ENCODE measurements around the gene TWIST1. TPM values are rescaled to one million over a fixed set of nuclear protein-coding genes. Genes with fewer than 3 reads are reported as not detected.

Gene TWIST1
- total RNA-seq, 1 experiment from 2014 or later = not detected

DNA sequence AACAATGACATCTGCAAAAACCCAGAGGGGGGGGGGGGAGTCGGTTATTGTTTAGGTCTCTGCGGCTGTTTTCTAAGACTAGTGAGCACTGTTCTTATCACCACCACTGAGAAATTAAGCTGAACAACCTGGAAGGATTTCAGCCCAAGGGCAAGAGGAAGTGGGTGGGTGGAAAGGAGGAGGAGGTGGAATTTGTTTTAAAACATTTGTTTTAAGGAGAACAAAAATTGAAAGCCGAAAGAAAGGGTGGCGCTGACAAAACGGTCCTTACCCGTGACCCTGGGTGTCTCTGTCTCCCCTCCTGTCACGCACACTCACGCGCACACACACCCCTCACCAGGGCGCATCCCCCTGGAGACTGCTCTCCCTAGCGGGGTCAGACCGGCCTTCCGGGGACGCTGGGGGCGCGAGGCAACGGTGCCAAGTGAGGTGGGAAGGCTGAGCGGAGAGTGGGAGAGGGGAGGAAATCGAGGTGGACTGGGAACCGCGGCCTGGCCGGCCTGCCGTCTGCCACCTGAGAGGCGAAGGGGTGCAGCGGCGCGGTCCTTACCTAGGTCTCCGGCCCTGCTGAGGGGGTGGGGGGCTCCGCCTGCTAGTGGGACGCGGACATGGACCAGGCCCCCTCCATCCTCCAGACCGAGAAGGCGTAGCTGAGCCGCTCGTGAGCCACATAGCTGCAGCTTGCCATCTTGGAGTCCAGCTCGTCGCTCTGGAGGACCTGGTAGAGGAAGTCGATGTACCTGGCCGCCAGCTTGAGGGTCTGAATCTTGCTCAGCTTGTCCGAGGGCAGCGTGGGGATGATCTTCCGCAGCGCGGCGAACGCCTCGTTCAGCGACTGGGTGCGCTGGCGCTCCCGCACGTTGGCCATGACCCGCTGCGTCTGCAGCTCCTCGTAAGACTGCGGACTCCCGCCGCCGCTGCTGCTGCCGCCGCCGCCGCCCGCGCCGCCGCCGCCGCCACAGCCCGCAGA lies 1.0 kb downstream of the TWIST1 start:
- DNase-seq (ENCODE audit: low read depth) = no peak

DNA sequence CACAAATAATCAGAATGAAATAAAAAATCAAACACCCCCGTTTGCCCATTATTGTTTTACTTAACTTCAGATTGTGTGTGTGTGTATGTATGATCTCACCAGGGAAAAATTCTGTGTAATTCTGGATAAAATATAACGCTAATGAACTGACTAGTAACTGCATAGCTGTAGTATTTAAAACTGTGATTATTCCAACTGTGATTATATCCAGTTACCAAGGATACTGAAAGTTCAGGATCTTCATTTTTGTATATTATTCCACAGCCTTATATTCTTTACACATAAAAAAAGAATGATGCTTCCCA lies 2.9 kb downstream of the TWIST1 start:
- in situ Hi-C loops (cut with HindIII; ENCODE audit: low pct_unique_long_range_greater_than_20kb, low sequenced_read_pairs) = no loop called here

More for the DNA sequence above, 1.0 kb downstream of the TWIST1 start:
- in situ Hi-C loops (cut with HindIII; ENCODE audit: low pct_unique_long_range_greater_than_20kb, low sequenced_read_pairs) = no loop called here

DNA sequence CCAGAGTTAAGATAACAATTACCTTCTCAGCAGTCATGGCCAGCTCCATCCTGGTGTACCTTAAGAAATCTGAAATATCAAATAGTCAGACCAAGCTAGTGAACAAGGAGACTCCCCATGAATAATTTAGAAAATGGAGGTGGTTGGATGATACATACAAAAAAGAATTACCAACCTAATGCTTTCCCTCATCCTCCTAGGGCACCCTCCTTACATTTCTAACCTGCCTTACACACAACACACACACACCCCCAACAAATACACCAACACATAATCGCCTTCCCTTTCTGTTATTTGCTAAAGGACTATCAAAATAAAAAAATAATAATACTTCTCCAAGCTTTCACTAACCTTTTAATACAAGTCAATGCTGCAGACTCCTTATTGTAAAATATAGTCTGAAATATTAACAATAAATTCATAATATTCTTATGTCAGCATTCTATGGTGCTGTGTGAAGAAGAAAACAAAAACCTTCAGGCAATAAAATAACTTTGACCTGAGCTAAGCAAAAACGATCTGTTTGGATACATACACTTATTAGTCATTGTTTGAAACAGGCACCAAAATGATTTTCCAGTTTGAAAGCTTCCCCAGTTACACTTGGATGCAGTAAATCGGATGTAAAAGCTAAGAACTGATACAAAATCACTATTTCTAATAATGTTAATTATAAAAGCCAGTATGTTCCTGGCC lies 3.4 kb downstream of the TWIST1 start:
- DNase-seq (ENCODE audit: low read depth) = no peak
- in situ Hi-C loops (cut with HindIII; ENCODE audit: low pct_unique_long_range_greater_than_20kb, low sequenced_read_pairs) = no loop called here

More for the DNA sequence above, 2.9 kb downstream of the TWIST1 start:
- no peak for DNase-seq (ENCODE audit: low read depth)

DNA sequence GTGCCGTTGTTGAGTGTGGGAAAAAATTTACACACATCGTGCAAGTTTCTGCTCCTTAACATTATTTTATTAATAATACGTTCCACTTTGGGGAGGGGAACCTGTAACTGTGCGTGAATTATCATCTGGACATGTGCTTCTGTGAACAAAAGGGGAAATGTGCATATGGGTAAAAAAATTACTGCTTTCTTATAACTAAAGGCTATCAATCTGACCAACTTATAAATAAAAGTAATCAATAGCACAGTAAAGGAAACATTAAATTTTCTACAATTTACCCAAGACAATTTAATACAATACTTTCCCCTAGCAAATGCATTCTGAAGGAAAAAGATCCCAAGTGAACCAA lies 4.5 kb downstream of the TWIST1 start:
- in situ Hi-C loops (cut with HindIII; ENCODE audit: low pct_unique_long_range_greater_than_20kb, low sequenced_read_pairs) = no loop called here
- no peak for DNase-seq (ENCODE audit: low read depth)

DNA sequence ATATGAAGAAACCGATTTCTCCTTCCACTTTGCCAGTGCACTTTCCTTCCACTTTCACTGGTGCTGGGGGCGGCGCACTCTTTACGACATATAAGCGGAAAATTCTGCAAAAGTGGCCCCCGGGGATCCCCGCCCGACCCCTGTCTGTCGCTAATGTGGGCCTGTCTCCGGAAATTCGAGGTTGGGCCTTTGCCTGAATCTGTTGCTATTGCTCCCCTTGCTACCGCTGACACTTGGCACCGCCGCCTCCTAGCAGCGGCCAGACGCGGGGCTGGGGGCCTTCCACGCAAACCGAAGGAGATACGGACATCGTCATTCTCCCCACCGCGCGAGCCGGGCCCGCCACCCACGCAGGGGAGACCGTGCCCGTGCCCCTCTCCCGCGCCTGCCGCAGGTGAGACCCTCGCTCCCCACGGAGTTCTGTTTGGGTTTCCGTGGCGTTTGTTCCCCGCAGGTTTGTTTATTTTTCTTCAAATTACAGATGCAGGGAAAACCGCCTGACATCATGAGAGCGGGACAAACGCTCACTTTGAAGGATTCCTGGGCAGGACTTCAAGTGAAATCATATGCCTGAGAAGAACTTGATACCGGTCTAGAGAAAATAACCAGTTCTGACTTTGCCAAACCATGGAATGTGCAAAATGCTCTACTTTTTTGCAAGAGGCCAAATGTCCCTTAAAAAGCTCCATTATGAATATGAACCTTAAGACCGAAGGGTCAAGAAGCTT lies 5.0 kb downstream of the TWIST1 start:
- no peak for DNase-seq (ENCODE audit: low read depth)
- in situ Hi-C loops (cut with HindIII; ENCODE audit: low pct_unique_long_range_greater_than_20kb, low sequenced_read_pairs) = no loop called here

DNA sequence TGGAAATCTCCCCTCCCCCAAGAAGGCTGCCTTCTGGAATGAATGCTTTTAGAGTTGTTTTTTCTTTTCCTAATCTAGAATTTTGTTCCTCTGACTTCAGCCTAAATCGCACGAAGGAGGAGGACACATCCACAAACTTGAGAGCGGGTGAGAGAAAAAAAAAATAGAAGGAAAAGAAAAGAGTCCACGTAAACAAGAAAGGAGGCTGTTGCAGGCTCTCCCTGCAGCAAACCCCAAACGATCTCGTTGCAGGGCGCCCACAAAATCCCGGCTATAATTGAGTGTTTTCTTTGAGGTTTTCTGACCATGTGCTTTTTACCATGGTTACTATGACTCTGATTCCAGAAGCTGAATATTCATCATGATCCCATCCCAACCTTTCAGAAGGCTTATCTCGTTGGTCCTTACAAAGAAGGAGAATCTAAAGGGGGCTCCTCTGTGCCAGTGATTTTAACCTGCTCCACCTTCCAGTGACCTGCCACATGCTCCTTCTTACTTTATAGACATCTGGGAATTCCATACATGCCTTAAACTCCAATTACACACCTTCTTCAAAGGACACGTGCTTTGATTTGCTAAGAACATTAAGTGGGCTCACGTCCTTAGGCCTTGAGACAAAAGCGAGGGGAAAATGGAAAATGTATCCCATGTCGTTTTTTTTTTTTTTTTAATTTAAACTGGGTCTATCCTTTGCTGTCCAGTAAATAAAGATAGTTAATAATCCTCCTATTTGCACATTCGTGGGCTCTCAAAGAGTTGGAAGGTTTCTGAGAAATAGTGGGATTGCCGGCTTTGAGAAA lies 5.8 kb downstream of the TWIST1 start:
- no peak for DNase-seq (ENCODE audit: low read depth)
- in situ Hi-C loops (cut with HindIII; ENCODE audit: low pct_unique_long_range_greater_than_20kb, low sequenced_read_pairs) = no loop called here

DNA sequence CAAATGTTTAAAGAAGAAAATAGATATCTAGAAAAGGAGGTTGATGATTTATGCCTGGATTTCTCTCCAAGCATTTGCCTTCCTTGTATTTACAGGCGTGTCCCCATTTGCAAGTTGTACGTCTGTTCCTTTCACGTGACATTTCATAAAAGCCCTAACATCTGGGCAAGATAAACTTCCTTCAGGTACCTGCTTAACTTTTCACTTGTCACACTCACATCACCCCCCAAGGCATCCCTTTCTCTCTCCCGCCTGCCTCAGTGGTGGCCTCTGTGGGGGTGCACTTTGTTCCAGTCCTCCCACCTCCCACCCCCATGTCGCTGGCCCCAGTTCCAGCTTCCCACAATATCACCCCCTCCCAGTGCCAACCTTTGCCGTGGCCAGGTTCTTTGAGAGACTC lies 6.7 kb downstream of the TWIST1 start:
- in situ Hi-C loops (cut with HindIII; ENCODE audit: low pct_unique_long_range_greater_than_20kb, low sequenced_read_pairs) = no loop called here
- DNase-seq (ENCODE audit: low read depth) = no peak

DNA sequence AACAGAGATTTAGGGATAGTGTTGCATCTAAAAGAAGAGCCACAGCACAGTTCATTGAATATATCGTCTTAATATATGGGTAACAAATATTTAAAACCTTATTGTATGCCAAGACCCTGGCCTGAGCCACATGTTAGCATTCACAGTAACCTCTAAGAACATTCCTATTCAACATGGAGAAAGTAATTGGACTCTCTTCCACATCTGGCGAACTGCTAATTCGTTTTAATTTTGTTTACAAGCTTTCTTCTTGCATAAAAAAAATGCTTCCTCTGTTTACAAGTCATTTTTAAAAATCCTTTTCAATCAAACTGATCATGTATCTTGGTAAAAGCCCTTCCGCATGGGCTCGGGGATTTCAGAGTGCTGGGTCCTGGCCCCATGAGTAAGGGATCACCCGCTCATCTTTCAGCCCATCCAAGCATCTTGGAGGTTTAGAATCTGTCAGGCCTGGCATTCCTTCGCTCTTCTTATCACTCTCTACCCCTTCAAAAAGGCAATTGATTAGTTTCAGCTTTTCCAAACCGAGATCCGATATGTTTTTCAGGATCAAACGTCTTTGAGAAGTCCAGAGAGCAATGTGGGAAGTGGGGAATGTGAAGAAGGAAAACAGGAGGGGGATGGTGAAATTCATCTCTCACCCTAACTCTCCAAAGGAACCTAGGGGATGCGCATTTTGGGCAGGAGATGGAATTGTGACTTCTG lies 7.3 kb downstream of the TWIST1 start:
- DNase-seq (ENCODE audit: low read depth) = no peak
- in situ Hi-C loops (cut with HindIII; ENCODE audit: low pct_unique_long_range_greater_than_20kb, low sequenced_read_pairs) = no loop called here

DNA sequence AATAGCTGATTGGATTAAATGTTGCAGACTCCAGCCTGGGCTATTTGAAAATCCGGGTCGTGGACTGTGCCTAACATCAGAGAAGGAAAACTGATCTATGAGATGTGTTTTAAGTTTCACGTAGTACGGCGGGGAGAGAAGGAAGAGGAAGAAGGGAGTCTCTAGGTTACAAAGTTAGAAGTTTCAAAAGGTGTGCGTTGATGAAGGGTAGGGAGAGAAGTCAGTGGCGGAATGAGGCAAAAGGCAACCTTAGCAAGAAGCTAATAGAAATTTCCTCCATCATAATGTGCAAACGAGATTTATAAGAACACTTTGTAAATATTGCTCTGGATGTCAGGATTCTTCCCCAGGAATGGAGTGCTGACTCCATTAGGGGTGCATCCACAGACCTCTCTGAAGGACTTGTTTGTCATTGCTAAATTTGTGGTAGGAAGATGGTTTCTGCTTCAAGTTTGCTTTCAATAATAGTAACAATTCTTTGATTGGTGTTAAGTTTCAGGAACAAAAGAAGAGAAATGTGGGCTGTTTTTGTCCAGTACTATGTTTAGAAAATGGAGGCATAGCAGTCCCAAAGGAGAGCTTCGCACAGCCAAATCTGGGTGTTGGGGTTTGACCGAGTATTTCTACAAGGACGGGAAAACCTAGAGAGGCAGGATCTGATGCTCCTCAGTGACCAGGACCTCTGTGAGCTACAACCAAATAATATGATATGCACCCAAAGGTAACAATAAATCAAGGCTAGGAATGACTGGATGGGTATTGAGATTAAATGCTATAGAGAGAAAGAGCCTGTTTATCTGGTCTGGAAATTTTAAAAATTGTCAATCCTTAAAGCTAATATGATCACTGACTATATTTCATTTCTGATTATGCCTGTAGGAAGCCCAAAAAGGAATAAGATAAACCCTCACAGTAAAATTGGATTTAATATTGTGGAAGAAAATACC lies 8.2 kb downstream of the TWIST1 start:
- in situ Hi-C loops (cut with HindIII; ENCODE audit: low pct_unique_long_range_greater_than_20kb, low sequenced_read_pairs) = no loop called here

DNA sequence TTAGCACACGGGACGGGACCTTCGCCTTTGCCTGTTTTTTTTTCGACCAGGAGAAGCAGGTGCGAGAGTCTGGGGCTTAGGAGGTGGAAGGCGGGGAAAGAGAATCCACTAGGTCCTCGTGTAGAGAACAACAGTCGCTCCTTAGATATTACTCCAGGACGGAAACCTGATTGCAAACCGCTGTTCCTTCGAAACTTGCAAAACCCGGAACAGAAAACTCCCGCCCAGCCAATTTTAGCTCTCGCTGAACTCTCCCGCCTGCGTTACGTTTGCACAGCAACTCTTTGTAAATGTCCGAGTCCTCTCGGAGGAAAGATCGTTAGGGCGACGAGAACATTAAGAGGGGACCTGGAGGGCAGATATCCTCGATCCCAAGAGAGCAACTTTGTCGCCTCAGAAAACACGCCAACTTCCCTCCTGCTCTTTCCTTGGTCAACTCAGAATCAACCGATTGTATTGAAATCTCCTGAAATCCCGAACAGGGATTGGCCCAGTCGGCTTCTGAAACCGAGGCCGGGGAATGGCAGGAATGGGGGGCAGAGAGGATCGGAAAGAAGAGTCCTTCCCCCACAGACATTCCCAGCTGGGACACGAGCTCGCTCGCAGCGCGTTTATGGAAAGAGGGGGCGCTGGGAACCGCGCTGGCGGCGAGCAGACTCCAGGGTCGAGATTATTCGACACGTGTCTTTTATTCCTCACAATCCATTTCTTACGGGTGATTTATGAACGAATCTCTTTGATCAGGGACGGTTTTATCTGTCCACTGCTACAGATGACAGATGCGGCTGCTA lies 9.9 kb downstream of the TWIST1 start:
- no peak for DNase-seq (ENCODE audit: low read depth)
- in situ Hi-C loops (cut with HindIII; ENCODE audit: low pct_unique_long_range_greater_than_20kb, low sequenced_read_pairs) = no loop called here

More for the DNA sequence above, 8.2 kb downstream of the TWIST1 start:
- DNase-seq (ENCODE audit: low read depth) = no peak

DNA sequence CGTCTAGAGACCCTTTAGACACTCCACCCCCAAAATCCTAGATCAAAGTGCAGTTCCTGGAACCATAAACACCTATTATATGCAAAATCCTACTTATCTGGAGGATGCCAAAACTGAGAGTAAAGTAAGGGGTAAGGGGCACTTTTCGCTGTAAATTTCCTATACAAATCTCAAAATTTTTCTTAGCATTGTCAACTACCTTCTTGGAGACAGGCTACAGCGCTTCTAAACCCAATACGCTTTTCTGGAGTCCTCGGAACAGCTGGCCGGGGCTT lies 10.4 kb downstream of the TWIST1 start:
- DNase-seq (ENCODE audit: low read depth) = no peak
- in situ Hi-C loops (cut with HindIII; ENCODE audit: low pct_unique_long_range_greater_than_20kb, low sequenced_read_pairs) = no loop called here

DNA sequence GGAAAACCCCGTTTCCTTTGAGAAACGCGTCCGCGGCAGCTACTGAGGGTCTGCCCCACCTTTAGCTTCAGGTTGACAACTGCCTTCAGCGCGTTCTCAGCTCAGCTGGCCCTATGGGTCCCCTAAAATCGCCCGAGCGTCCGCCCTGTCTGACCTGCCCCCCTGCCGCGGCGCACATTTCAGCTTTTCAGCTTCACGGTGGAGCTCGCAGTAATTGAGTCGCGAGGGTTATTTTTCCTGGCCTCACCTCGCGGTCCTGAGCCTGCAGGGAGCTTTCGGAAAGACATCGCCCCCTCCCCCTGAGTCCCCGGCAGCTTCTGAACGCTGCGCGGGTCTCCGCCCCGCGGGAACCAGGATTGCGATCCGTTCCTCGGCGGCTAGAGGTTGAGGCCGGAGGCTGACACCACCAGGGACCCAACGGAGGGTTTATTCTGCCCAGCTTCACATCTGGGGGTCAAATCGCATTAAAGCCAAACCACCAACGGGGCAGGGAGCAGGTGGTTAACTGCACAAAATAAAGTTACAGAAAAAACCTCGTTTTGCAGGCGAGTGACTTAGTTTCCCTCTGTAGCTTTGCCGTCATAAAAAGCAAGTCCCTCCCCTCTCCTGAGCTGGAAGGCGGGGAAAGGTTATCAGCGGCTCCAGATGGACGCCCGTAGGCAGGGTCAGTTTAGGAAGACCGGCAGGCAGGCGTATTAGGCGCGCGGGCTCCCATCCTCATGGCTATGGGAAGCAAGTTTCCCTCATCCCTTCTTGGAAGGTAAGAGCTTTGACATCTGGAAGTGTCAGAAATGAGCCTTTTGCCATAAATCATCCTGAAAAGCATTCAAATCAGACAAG lies 11.0 kb downstream of the TWIST1 start:
- in situ Hi-C loops (cut with HindIII; ENCODE audit: low pct_unique_long_range_greater_than_20kb, low sequenced_read_pairs) = no loop called here
- no peak for DNase-seq (ENCODE audit: low read depth)

DNA sequence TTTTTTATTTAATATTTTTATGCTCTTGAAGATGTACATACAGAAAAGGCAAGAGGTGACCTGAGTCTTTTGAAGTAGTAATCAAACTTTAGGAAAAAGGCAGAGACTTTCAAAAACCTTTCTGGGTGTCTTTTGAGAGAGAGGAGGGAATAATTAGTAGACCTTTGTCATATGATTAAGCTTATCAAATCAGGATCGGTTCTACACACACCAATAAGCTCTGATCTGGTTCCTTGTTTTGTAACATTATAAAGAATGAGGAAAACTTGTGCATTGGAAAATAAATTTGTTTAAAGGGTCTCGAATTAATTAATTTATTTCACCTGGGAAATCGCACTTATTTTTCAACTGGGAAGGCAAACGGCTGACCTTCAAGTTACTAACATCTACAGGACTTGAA lies 11.9 kb downstream of the TWIST1 start:
- no peak for DNase-seq (ENCODE audit: low read depth)
- in situ Hi-C loops (cut with HindIII; ENCODE audit: low pct_unique_long_range_greater_than_20kb, low sequenced_read_pairs) = no loop called here

DNA sequence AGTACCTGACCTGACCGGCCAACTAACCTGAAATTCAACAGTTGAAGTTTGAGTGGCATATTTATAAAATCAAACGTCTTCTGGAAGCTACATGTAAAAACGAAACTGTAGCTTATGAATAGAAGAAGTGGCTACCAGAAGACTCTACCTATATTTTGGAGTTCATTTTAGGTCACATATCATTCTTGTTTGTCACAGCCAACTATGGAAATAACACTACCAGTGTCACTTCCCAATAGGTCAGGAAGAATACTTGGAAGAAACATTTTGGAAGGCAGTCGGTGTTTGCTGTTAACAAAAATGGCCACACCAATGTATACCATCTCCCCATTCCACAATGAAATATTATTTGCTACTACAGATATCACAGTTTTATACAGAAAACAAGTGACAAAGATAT lies 12.6 kb downstream of the TWIST1 start:
- DNase-seq (ENCODE audit: low read depth) = no peak
- in situ Hi-C loops (cut with HindIII; ENCODE audit: low pct_unique_long_range_greater_than_20kb, low sequenced_read_pairs) = no loop called here

DNA sequence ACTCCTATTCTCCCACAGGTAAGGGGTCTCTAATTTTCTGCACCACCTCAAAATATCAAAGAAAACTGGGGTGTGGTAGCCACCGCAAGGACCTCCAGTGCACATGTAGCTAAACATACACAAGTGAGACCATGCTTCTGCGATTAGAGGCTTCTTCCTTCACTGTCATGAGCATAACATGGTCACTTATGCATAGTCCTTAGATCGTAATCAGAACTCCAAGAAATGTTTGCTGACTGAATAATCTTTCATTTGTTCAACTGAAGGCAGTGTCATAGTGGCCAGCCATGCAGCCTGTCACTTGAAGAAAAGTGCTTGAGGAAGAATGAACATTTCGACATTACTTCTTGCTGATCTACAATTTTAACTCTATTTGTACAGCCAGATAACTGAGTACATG lies 14.6 kb downstream of the TWIST1 start:
- in situ Hi-C loops (cut with HindIII; ENCODE audit: low pct_unique_long_range_greater_than_20kb, low sequenced_read_pairs) = no loop called here

DNA sequence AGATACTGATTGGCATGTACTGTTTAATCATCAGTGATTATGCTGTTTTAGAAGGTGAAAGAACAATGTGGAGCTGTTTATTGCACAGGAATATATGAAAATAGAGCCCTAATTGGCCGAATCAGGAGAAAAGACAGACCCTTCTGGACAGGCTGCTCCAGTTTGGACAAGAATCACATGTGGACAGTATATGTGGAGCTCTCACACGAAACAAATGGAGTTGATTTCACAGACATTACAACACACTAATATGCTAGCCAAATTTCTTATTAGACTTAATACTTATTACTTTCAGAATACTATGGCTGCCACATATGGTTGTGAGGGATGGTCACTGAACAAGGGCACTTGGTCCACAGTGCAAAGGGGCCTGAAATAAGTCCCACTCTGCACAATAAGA lies 15.5 kb downstream of the TWIST1 start:
- in situ Hi-C loops (cut with HindIII; ENCODE audit: low pct_unique_long_range_greater_than_20kb, low sequenced_read_pairs) = no loop called here

More for the DNA sequence above, 14.6 kb downstream of the TWIST1 start:
- no peak for DNase-seq (ENCODE audit: low read depth)

More for the DNA sequence above, 15.5 kb downstream of the TWIST1 start:
- no peak for DNase-seq (ENCODE audit: low read depth)
